PC-9 (cell line): ENCODE measurements around the gene C1orf52. TPM values are rescaled to one million over a fixed set of nuclear protein-coding genes. Genes with fewer than 3 reads are reported as not detected.

Experiments used
- BruUV-seq: library from RNA; stranded (reverse); fragments of 400-500 nt; replicated peaks from 2 replicates; lab custom pipeline; 2021; lab: Mats Ljungman, UMichigan
- CTCF ChIA-PET: fragments of 300-600 bp; sonication (Branson Sonifier 250); formaldehyde crosslinking; loops from one replicate; lab custom pipeline; 2022; ENCODE audit warnings: antibody characterized with exemption; lab: Charles Lee
- POLR2A ChIA-PET: fragments of 300-600 bp; sonication (Branson Sonifier 250); formaldehyde crosslinking; loops from one replicate; lab custom pipeline; 2022; ENCODE audit warnings: antibody characterized with exemption; ENCODE audit not compliant: unreplicated experiment; lab: Charles Lee
- DNase-seq, 2 experiments: peaks; one replicate each; pipeline versions ENCODE4 v3.0.0 to v3.0.0-alpha.2; 2015 to 2022; ENCODE audit warnings: mixed read lengths in 1 of 2
- H2AFZ ChIP-seq: fragments of 200-600 bp; sonication (generic); 2 replicates; pipeline ENCODE4 v1.8.1; 2017; ENCODE audit warnings: antibody characterized with exemption
- H3F3A ChIP-seq: fragments of 200-600 bp; sonication (generic); 2 replicates; pipeline ENCODE4 v1.8.1; 2017; ENCODE audit warnings: antibody characterized with exemption, mild to moderate bottlenecking, low read depth; ENCODE audit not compliant: insufficient read depth
- H3K27ac ChIP-seq: fragments of 200-600 bp; sonication (generic); 2 replicates; pipeline ENCODE4 v1.6.1; 2016; ENCODE audit warnings: mixed run types
- H3K27me3 ChIP-seq: fragments of 200-600 bp; sonication (generic); 2 replicates; pipeline ENCODE4 v1.6.1; 2016; ENCODE audit warnings: low read depth, mixed run types; ENCODE audit not compliant: insufficient read depth
- H3K36me3 ChIP-seq: fragments of 200-600 bp; sonication (generic); 2 replicates; pipeline ENCODE4 v1.6.1; 2016; ENCODE audit warnings: low read depth, mixed run types
- H3K4me1 ChIP-seq: fragments of 200-600 bp; sonication (generic); replicated peaks from 2 replicates; pipeline ENCODE4 v1.6.1; 2016; ENCODE audit warnings: mixed run types; ENCODE audit not compliant: insufficient read depth
- H3K4me2 ChIP-seq: fragments of 200-600 bp; sonication (generic); 2 replicates; pipeline ENCODE4 v1.6.1; 2017; ENCODE audit warnings: mixed run types
- H3K4me3 ChIP-seq: fragments of 200-600 bp; sonication (generic); 2 replicates; pipeline ENCODE4 v1.6.1; 2016; ENCODE audit warnings: mixed run types
- H3K79me2 ChIP-seq: fragments of 200-600 bp; sonication (generic); 2 replicates; pipeline ENCODE4 v1.6.1; 2017; ENCODE audit warnings: low read depth, mixed run types
- H3K9me2 ChIP-seq: fragments of 200-600 bp; sonication (generic); 2 replicates; pipeline ENCODE4 v1.8.1; 2017; ENCODE audit warnings: mild to moderate bottlenecking; ENCODE audit not compliant: insufficient read depth
- H3K9me3 ChIP-seq: fragments of 200-600 bp; sonication (generic); 2 replicates; pipeline ENCODE4 v1.8.1; 2016; ENCODE audit warnings: low read depth; ENCODE audit not compliant: insufficient read depth
- H4K20me1 ChIP-seq: fragments of 200-600 bp; sonication (generic); 2 replicates; pipeline ENCODE4 v1.8.1; 2017; ENCODE audit not compliant: insufficient read depth
- CTCF ChIP-seq: fragments of 200-600 bp; sonication (generic); conservative IDR thresholded peaks from 2 replicates; pipeline ENCODE4 v1.6.1; 2017; ENCODE audit warnings: mixed run types, antibody characterized with exemption, mild to moderate bottlenecking, moderate library complexity
- EZH2 ChIP-seq: fragments of 200-600 bp; sonication (generic); IDR thresholded peaks from 2 replicates; pipeline ENCODE4 v1.8.0; 2017; ENCODE audit warnings: antibody characterized with exemption, low read depth
- intact Hi-C: fragments of 100-400 bp; cut with micrococcal nuclease; formaldehyde crosslinking; loops from one replicate; pipeline ENCODE4 v1.10.0; 2022; ENCODE audit not compliant: unreplicated experiment
- total RNA-seq: library from RNA; stranded (reverse); gene quantifications from 2 replicates; pipeline ENCODE4 v1.2.3, GENCODE V29; 2021

C1orf52 gene
- total RNA-seq, 1 experiment from 2014 or later: 20.7 TPM

GRCh38 chr1:85208488-85208887, 51.0 kb downstream of the C1orf52 start:
- POLR2A ChIA-PET: no interaction called here

GRCh38 chr1:85203573-85204171, 55.8 kb downstream of the C1orf52 start:
- Histone ChIP-seq H3K4me2 (peak overlapping the region; percentile 92), H3K9me2 (no peaks in the 10 kb centered on the region), H2AFZ (no peak overlapping the region), H3K4me3 (peak overlapping the region; percentile 94; the same call in 1 of the 2 replicates), H3K9me3 (no peaks in the 10 kb centered on the region), H3K4me1 (peaks cover 37% of the 10 kb centered on the region), H3K79me2 (peaks cover 32% of the 10 kb centered on the region), H3K36me3 (no peaks in the 10 kb centered on the region), H3F3A (peaks cover 26% of the 10 kb centered on the region), H3K27ac (peak overlapping the region; percentile 84), H4K20me1 (no peaks in the 10 kb centered on the region; the same call in 1 of the 2 replicates), H3K27me3 (no peaks in the 10 kb centered on the region)
- CTCF ChIA-PET: no interaction called here
- TF ChIP-seq CTCF (no peak), EZH2 (no peak)
- no TSS peak for BruUV-seq
- POLR2A ChIA-PET: interaction anchor here (0.7 kb wide), 1 partner anchor 359 kb away, joined by 4 read pairs; no protein-coding TSS in a partner anchor
- peak in 1 of 2 experiments; percentile 92 for DNase-seq
- intact Hi-C loops: loop anchor here (5.0 kb wide), 1 partner anchor 49 kb away; no protein-coding TSS in a partner anchor

More at GRCh38 chr1:85208488-85208887, 51.0 kb downstream of the C1orf52 start:
- Histone ChIP-seq H3K27ac (no peak overlapping the region), H3K4me3 (no peak overlapping the region), H3K9me2 (no peaks in the 10 kb centered on the region), H3F3A (peaks cover 8% of the 10 kb centered on the region; the same call in 1 of the 2 replicates), H3K27me3 (no peaks in the 10 kb centered on the region), H3K4me2 (no peak overlapping the region), H3K9me3 (no peaks in the 10 kb centered on the region), H3K79me2 (peaks cover under 1% of the 10 kb centered on the region; the same call in 1 of the 2 replicates), H2AFZ (no peak overlapping the region), H4K20me1 (no peaks in the 10 kb centered on the region), H3K4me1 (peaks cover 17% of the 10 kb centered on the region), H3K36me3 (no peaks in the 10 kb centered on the region)
- CTCF ChIA-PET: no interaction called here
- intact Hi-C loops: no loop called here
- no peak for DNase-seq
- no TSS peak for BruUV-seq
- TF ChIP-seq EZH2: no peak
- no peak for TF ChIP-seq CTCF

GRCh38 chr1:85202864-85203255, 56.6 kb downstream of the C1orf52 start:
- H4K20me1 ChIP-seq: no peaks in the 10 kb centered on the region; the same call in 1 of the 2 replicates
- peak overlapping the region; percentile 94 for H3K4me3 ChIP-seq
- peak overlapping the region; percentile 84 for H3K27ac ChIP-seq
- H3K4me2 ChIP-seq: peak overlapping the region; percentile 92
- peaks cover 31% of the 10 kb centered on the region for H3F3A ChIP-seq
- H3K9me3 ChIP-seq: no peaks in the 10 kb centered on the region
- ChIA-PET CTCF (no interaction called here), POLR2A (no interaction called here)
- H2AFZ ChIP-seq: no peak overlapping the region
- peaks cover 45% of the 10 kb centered on the region for H3K4me1 ChIP-seq
- no peaks in the 10 kb centered on the region for H3K9me2 ChIP-seq
- no peaks in the 10 kb centered on the region for H3K36me3 ChIP-seq
- TF ChIP-seq EZH2: no peak
- no peak for TF ChIP-seq CTCF
- no peak for DNase-seq
- H3K79me2 ChIP-seq: peaks cover 41% of the 10 kb centered on the region
- BruUV-seq: no TSS peak
- intact Hi-C loops: loop anchor here (5.0 kb wide), 1 partner anchor 49 kb away; no protein-coding TSS in a partner anchor
- H3K27me3 ChIP-seq: no peaks in the 10 kb centered on the region
